NCI-H82 treated with DMSO at 0.1 percent for 48 hours (cell line): Measurements from ENCODE around the gene TTC3.

Source experiments
- DNase-seq: peaks from one replicate; lab custom pipeline; 2025; ENCODE audit not compliant: unreplicated experiment; lab: John Stamatoyannopoulos, UW

TTC3 gene

DNA sequence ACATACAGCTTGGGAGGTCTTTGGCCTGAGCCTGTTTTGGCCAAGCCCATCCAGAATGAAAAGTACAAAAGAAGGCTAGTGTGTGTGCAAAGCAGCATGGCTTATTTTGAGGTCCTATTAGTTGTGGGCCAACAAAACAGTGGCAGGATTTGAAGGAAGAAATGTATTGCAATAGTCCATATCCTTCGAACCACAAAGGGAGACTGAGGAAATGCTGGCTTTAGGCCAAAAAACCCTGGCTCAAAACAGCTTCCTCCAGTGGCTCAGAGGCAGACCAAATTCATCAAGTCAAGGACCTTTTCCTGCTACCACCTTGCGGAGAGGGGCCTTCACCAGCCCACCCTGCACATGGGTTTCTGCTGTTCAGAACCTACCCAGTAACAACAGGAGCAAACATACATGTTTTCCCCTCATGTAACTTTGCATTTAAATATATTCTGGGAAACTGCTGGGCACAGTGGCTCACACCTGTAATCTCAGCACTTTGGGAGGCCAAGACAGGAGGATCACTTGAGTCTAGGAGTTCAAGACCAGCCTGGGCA lies 150.8 kb downstream of the TTC3 start:
- DNase-seq = no peak

DNA sequence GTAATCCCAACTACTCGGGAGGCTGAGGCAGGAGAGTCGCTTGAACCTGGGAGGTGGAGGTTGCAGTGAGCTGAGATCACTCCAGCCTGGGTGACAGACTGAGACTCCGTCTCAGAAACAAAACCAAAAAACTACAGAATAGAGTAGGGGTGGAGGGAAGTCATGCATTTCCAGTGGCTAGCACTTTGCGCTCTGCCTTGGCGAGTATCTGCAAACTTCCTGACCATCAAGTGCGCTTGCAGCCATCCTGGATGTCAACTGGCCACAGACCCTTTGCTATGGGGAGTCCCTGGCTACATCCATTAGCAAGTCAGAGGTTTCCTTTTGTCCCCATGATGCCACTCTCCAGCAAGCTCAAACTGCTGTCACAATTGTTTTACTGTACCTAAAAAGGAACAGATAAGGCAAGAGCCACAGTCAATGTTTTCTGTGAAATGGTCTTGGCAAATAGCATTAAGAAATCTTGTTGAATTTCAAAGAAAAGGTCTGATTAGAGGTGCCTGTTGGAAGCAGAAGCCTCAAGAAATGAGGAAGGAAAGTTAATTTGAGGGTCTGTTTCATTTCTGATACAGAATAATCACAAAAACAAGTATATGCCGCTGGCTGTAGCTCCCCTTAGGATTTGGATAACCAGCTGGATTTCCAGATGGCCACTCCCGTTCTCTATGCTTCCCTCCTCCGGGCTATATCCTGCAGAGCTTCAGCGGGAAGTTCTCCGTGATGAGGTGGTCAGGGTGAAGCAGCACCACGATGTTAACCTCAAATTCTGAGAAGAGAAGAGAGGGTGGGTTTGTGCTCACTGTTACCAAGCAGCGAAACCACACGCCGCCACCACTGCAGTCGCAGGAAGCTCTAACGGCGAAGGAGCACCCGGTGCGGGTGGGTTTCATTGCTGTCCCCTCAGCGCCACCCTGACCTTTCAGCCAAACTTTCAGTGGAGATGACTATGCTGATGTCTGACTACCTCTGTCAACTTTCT lies 152.1 kb downstream of the TTC3 start:
- DNase-seq = no peak

DNA sequence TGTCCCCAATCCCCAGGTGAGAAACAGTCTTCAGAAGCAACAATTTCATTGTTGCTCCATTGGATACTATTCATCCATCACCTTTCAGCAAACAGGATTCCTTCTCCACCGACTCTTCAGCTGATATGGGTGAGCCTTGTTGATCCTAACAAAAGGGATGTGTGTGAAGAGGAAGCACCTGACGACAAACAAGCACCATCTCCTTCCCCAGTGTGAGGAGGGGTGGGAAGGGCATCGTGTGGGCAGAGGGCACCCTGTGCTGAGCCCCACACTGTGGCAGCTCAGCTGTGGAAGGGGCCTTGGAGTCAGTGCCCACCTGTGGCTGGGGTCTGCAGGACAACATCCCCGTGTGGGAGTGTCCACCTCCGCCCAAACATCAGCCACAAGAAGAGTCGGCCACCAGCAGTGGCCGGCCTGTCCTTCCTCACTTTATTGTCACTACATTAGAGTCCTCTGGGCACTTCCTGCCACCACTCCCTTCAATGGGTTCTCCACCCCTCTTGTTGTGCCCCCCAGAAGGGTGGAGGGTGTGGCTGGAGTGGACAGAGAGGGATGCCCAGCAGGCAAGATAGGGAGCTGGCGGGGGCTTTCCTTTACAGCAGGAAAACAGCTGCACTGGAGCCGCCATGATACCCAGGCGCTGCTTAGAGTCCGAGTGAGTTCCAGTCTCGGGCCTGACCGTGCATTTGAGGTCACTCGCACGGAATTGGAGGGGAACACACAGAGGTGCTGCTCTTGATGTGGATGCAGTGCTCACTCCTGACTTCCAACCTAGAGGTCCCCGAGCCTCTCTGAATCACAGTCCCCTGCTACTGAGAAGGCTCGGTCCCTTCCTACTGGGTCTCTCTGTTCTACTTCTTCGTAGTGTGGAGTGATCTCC lies 153.2 kb downstream of the TTC3 start:
- DNase-seq = no peak

DNA sequence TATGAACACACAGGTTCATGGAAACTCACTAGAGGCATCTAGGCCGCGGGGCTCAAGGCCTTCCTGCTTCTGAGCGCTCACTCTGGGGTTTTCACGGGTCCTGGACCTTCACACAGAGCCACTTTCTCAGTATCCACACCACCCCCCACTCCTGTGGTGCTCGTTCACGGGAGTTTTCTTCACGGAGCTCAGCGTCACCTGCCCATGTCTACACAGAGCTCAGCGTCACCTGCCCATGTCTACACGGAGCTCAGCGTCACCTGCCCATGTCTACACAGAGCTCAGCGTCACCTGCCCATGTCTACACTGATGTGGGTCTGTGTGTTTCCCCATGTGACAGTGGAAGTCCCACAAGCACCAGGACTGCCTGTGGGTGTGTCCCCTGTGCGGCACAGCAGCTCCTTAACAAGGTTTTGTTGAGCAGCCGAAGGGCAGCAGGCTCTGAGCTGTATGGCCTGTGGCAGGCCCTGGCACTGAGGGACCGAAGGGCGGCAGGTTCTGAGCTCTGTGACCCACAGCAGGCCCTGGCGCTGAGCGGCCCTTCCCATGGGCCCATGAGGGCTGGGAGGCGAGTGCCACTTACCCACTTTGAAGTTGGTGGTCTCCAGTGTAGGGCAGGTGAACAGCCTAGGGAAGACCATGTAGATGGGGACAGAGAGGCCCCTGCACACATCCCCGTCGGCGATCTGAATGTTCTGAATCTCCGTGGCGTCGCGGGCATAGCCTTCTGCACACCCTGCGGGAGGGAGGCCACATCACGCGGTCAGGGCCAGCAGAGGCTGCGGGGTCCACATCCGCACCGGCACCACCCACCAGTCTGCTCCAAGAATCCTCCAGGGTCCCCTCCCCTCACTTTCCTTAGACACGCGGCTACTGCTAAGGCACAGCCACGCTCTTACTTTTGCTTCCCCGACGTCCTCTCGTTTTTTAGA lies 154.3 kb downstream of the TTC3 start:
- DNase-seq = no peak

DNA sequence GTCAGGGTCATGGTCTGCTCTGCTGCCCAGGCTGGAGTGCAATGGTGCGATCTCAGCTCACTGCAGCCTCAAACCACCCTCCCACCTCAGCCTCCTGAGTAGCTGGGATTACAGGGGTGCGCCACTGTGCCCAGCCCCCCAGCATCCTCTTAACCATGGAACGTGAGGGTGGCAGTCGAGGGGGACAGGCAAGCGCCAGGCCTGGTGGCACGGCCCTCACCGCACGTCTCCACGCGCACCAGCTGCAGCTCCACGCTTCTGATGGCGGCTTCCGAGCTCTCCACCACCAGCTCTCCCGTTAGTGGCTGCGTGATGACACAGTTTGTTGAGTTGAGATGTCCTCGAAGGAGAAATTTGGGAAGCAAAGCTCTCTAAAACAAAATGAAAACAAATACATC lies 154.9 kb downstream of the TTC3 start:
- DNase-seq = no peak

DNA sequence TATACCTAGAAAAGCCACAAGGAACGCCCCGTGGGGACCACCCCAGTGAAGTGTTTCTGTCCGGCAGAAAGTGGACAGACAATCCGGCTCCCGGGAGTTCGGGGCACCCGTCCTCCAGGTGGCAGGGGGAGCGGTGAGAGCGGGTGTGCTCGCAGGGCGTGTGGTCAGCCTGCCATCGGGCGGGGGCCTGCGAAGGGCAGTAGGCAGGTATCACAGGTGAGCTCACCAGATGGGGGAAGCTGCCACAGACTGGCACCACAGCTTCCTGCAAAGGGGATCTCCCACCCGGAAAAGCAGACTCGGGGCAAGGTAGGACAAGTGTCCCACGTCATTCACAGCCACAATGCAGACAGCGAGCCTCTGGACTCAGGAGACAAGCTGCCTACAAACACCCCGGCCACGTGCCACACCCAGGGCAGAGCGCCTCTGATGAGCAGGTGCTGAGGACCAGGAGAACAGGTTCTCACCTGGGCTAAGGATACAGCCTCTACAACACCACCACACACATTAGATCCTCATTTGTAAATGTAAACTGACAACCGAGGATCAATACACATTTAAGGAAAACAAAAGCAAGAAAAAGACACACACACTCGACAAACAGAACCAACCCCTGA lies 157.7 kb downstream of the TTC3 start:
- DNase-seq = no peak

DNA sequence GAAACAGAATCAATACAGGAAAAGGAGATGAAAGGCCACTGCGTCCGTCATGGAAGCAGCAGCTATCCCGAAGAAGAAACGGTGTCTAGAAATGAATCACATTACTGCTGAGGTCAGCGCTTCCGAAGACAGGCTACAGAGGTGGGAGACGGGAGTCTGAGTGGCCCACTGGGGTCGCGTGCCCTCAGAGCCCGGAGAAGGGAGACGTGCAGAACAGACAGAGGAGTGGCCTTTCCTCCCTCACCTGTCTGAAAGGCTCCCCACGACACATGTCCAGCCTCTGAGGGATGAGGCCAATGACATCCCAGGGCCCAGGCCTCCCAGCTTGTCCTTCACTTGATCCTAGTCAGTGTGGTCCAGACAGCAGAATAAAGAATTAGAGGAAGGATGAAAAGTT lies 158.2 kb downstream of the TTC3 start:
- no peak for DNase-seq

DNA sequence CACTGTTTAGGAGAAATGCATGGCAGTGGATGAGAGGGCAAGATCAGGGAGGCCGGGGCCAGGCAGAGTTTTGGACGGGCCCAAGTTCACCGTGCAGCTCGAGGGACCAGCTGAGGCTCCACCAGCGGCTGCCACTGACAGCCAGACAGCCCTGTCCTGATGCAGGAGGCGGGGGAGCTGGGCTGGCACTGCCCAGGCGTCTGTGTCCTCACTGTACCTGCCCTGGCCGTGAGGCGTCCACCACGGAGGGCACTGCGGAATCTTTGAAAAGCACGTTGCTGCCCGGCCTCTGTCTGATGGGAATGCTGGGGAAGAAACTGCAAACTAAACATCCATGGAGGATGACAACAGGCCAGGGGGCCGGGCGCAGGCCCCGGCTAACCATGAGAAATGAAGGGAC lies 158.6 kb downstream of the TTC3 start:
- DNase-seq = no peak

DNA sequence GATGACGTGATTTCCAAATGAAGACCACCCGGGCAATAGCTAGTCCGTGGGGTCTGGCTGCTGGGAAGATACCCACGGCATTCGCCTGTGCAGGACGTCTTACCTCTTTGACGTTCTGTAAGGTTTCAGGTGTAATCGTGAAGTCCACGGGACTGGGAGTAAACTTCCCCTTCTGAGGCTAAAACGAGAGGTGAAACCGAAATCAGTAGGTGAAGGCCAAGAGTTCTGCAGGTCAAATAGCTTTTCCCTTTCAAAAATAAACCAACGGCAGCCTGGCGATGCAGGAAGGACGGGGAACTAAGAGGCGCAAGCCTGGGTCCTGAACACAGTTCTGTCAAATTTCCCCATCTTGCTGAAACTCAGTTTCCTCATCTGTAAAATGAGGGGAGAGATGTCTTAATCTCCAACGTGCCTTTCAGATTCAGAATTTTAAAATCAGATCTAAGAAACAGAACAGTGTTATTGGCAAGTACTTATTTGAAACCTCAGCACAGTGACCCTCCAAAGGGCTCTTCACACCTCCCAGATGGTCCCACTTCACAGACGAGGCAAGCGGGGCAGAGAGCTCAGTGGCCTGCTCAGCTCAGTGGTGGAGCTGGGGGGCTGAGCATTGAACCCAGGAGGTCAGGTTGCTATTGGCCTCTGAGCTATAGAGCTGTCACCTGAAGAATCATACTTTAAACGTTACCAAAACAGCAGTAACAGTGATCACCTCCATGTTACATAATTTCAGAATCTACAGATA lies 159.4 kb downstream of the TTC3 start:
- DNase-seq = no peak

DNA sequence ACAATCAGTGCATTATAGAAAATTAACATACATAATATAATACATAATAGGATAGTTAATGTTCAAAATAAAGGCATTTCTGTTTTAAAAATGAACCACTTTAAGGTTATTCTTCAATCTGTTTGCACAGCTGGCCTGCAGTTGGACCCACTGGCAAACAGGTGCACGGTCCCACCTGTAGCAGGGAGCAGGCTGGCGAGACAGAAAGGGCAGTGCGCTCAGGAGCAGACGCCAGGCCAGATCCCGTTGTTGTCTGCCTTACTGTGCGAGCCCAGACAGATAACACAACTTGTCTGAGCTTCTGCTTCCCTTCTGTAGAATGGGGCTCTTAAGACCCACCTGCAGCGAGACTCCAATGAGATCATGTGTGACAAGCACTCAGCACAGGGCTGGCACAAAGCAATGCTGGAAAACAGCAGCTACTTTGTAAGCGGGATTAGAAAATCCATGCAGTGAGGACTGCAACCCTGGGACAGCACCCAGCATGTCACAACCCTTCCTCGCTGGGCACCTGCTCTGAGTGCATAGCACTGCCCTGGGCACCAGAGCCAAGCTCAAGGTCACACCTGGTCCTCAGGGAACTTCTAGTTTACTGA lies 160.6 kb downstream of the TTC3 start:
- no peak for DNase-seq

DNA sequence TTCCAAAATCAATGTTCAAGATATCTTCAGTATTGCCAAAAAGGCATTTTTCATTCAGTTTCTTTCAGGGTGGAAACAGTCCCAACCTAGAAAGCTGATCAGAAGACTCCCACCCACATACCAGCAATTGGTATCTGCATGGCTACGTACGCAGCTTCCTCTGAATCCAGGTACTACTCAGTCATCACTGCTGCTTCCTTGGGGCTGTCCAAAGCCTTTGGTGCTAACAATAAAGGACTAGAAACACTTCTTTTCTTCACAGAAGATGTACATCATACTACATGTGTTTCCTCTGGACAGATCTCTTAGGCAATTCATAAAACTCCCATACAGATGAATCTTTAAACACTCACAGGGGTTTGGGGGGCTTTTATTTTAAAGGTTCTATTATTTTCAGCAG lies 164.3 kb downstream of the TTC3 start:
- DNase-seq = no peak

DNA sequence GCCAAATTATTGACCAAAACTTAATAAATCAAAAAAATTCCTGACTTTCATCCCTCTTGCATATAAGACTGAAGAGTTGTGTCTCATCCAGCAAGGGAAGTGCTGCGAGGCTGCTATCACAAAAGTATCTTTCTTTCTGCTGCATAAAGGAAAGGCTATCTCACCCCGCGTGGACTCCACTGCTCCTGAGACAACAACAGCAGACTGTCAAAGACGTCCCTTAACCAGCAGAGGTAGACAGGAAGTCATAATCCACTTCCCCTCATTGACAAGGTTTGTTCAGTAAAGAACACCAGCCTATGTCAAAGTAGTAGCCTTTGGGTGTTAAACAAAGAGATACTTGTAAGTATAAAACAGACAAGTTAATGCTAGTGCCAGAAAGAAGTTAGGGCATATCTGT lies 164.7 kb downstream of the TTC3 start:
- DNase-seq = no peak

DNA sequence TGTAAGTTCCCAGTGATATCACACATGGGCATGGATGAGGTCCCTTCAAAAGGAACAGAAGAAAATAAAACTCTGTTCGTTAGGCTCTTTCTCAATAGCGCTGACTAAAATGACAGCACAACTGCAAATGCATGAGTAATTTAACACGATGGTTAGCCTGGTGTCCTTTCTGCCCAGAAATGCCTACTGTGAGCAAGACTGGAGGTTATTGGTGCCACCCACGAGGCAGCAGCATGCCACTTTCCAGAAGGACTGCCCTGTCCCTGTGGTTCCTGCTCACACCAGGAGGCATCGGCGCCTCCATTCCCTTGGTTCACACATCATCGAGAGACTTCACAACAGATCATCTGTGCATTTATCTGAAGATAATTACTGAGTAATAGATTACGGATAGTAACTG lies 167.9 kb downstream of the TTC3 start:
- DNase-seq = no peak

DNA sequence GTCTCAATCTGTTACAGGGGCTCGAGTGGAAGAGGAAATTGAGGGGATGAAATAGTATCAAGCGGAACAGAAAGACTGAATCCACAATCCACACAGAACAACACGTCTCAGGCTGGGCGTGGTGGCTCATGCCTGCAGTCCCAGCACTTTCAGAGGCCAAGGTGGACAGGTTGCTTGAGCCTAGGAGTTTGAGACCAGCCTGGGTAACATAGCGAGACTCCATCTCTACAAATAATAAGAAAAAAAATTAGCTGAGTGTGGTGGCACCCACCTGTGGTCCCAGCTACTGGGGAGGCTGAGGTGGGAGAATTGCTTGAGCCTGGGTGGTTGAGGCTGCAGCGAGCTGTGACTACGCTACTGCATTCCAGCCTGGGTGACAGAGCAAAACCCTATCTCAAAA lies 168.4 kb downstream of the TTC3 start:
- no peak for DNase-seq

DNA sequence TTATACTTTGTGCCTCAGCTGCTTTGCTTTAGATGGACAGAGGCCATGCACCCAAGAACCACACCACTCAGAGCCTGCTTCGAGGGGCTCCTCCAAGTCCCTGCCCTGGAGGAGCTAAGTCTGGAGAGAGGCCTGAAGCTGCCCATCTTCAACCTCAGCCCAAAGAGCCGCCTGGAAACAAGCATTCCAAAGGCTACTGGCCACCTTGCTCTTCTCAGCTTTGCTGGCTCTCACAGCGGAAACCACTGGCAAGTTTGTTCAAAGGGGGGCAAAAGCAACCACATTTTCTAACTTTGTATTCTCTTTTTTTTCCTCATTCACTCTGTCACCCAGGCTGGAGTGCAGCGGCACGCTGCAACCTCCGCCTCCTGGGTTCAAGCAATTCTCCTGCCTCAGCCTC lies 170.9 kb downstream of the TTC3 start:
- DNase-seq = no peak

DNA sequence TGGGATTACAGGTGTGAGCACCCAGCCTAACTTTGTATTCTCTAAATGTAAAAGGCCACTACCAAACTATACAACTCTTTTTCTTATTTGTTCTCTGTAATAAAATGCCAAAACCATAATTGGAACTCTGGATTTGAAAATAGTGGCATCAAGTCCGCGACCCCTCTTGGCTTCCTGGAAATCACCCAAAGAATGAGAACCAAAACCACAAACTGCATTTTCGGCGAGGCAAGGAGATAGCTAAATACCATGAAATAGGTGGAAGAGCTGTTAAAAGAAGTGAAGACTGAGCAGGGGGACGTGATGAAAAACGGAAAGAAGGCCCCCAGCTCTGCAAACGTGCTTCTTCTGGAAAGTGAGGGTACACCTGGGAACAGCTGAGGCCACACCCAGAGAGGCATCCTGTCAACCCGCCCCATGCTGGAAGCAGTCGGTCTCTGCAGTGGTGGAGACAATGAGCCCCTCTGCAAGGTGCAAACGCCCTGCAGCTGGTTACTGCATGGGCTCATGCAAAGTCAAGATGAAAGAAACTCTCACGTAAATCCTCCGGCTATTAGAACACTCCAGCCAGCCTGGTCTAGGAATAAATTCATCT lies 171.5 kb downstream of the TTC3 start:
- DNase-seq = no peak

DNA sequence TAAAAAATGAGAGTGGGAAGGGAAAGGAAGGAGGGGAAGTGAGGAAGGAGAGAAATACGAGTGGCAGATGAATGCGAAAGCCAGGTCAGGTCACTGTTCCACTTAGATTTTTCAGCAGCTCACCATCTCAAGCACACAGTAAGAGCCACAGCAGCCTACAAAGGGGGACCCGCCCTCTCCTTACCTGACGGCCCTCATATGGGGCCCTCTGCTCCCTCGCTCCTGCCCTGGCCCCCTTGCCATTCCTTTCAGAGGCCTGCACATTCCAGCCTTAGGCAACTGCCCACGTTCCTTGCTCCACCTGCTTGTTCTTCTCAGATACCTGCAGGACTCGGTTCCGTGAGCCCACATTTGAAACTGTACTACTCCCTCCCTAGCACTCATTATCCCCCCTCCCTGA lies 172.1 kb downstream of the TTC3 start:
- no peak for DNase-seq

DNA sequence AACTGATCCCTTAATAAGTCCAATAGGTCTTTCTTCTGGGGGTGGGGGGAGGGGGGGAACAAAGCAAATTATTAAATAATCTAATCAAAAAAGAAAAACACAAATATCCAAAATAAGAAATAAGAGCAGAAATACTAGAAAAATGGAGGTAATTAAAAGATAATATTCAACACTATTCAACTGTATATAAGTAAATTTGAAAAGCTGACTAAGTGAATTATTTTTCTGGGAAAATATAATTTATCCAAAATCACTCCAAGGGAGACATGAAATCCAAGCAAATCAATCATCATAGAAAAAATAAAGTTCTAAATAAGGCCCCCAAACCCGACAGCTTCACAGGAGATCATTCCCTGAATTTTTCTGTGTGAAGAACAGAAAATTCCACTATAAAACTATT lies 175.2 kb downstream of the TTC3 start:
- DNase-seq = no peak
